Endothelial cell of umbilical vein (primary cell): ENCODE results near the gene PRG2. TPM values are rescaled to one million over a fixed set of nuclear protein-coding genes. Genes with fewer than 3 reads are reported as not detected.

ENCODE experiments used
- BruUV-seq: library from RNA; stranded (reverse); fragments of 400-500 nt; replicated peaks from 2 replicates; lab custom pipeline; 2021; lab: Mats Ljungman, UMichigan
- CTCF ChIA-PET: fragments of 300-600, 350-600 bp; sonication (Branson Sonifier 250); formaldehyde crosslinking; loops from one replicate; lab custom pipeline; 2021; ENCODE audit warnings: antibody characterized with exemption, inconsistent platforms; lab: Charles Lee
- POLR2A ChIA-PET: fragments of 300-600, 350-600 bp; sonication (Branson Sonifier 250); formaldehyde crosslinking; loops from one replicate; lab custom pipeline; 2021; ENCODE audit warnings: antibody characterized with exemption, inconsistent platforms; lab: Charles Lee
- DNase-seq: peaks from one replicate; pipeline ENCODE4 v3.0.0-alpha.2; 2011; ENCODE audit warnings: low read depth, low spot score
- FAIRE-seq: peaks from 2 replicates; lab custom pipeline; 2011; peaks lifted over from hg19 to GRCh38; lab: Jason Lieb, UNC
- H2AFZ ChIP-seq: 2 replicates; pipeline ENCODE4 v1.6.0; 2012; ENCODE audit warnings: low read depth, low read length, control low read depth, inconsistent platforms
- H3K27ac ChIP-seq: 2 replicates; pipeline ENCODE4 v1.5.1; 2011; ENCODE audit warnings: low read depth, mild to moderate bottlenecking, control low read depth, low read length, moderate library complexity; ENCODE audit not compliant: insufficient read depth
- H3K27me3 ChIP-seq, 2 experiments: 2 replicates each; pipeline versions ENCODE4 v1.6.0 to v1.6.1; 2011; ENCODE audit warnings: low read length in 2 of 2, mixed read lengths in 1 of 2; ENCODE audit not compliant: control insufficient read depth in 2 of 2, insufficient read depth in 2 of 2
- H3K36me3 ChIP-seq, 2 experiments: 2 replicates in 1 of 2; 3 replicates in 1 of 2; pipeline ENCODE4 v1.5.1; 2011; ENCODE audit warnings: low read length in 2 of 2, mild to moderate bottlenecking in 1 of 2, moderate library complexity in 1 of 2; ENCODE audit not compliant: control insufficient read depth in 2 of 2, insufficient read depth in 2 of 2; ENCODE audit errors: extremely low read depth in 1 of 2
- H3K4me1 ChIP-seq: 3 replicates; pipeline ENCODE4 v1.5.1; 2011; ENCODE audit warnings: mild to moderate bottlenecking, low read length; ENCODE audit not compliant: control insufficient read depth, insufficient read depth; ENCODE audit errors: extremely low read depth
- H3K4me2 ChIP-seq: 2 replicates; pipeline ENCODE4 v1.6.1; 2011; ENCODE audit warnings: low read length, control low read depth, mixed read lengths; ENCODE audit not compliant: insufficient read depth
- H3K4me3 ChIP-seq, 3 experiments: fragments of 200-600 bp in 1 of 3; sonication (generic), shearing (Covaris generic) in 1 of 3; replicated peaks in 1 of 3; 2 replicates each; pipeline ENCODE4 v1.5.1; 2011 to 2016; ENCODE audit warnings: control low read depth in 3 of 3, low read length in 3 of 3, mild to moderate bottlenecking in 2 of 3, inconsistent platforms in 1 of 3, low read depth in 1 of 3, moderate library complexity in 1 of 3; ENCODE audit not compliant: insufficient read depth in 1 of 3
- H3K79me2 ChIP-seq: 2 replicates; pipeline ENCODE4 v1.6.0; 2012; ENCODE audit warnings: low read length, inconsistent platforms; ENCODE audit not compliant: control insufficient read depth, insufficient read depth
- H3K9ac ChIP-seq: replicated peaks from 2 replicates; pipeline ENCODE3; 2011; ENCODE audit warnings: low read length, control low read depth; ENCODE audit not compliant: insufficient read depth; ENCODE audit errors: extremely low read depth
- H3K9me1 ChIP-seq: replicated peaks from 3 replicates; pipeline ENCODE4 v1.6.0; 2011; ENCODE audit warnings: mild to moderate bottlenecking, low read length; ENCODE audit not compliant: control insufficient read depth, insufficient read depth; ENCODE audit errors: extremely low read depth
- H3K9me3 ChIP-seq: replicated peaks from 2 replicates; pipeline ENCODE4 v1.5.1; 2012; ENCODE audit warnings: low read length, inconsistent platforms; ENCODE audit not compliant: control insufficient read depth, insufficient read depth
- H4K20me1 ChIP-seq: replicated peaks from 2 replicates; pipeline ENCODE3; 2011; ENCODE audit warnings: mild to moderate bottlenecking, low read length; ENCODE audit not compliant: control insufficient read depth, insufficient read depth; ENCODE audit errors: extremely low read depth
- CTCF ChIP-seq, 2 donors: IDR thresholded peaks; 1 replicate in 1 of 2; 2 replicates in 1 of 2; pipeline ENCODE4 v1.5.1; 2011; ENCODE audit warnings: low read length in 2 of 2, mild to moderate bottlenecking in 2 of 2, moderate library complexity in 2 of 2, control low read depth in 1 of 2, inconsistent platforms in 1 of 2, low read depth in 1 of 2; ENCODE audit not compliant: insufficient read depth in 1 of 2; ENCODE audit errors: extremely low read depth in 1 of 2
- EZH2 ChIP-seq: IDR thresholded peaks from 2 replicates; pipeline ENCODE4 v1.6.1; 2012; ENCODE audit warnings: borderline replicate concordance, low read depth, mild to moderate bottlenecking, moderate library complexity, low read length, inconsistent platforms; ENCODE audit not compliant: severe bottlenecking
- FOS ChIP-seq: IDR thresholded peaks from 2 replicates; pipeline ENCODE4 v1.6.1; 2011; ENCODE audit warnings: mild to moderate bottlenecking, low read length, moderate library complexity, borderline replicate concordance; ENCODE audit not compliant: insufficient read depth
- GATA2 ChIP-seq: IDR thresholded peaks from 2 replicates; pipeline ENCODE4 v1.7.0; 2011; ENCODE audit warnings: low read depth, mild to moderate bottlenecking, moderate library complexity, mixed read lengths, low read length; ENCODE audit not compliant: insufficient read length, insufficient read depth
- JUN ChIP-seq: IDR thresholded peaks from 2 replicates; pipeline ENCODE4 v1.6.1; 2011; ENCODE audit warnings: borderline replicate concordance, low read depth; ENCODE audit not compliant: insufficient read length, insufficient read depth
- MAX ChIP-seq: IDR thresholded peaks from 2 replicates; pipeline ENCODE4 v1.6.1; 2011; ENCODE audit not compliant: insufficient read depth, insufficient read length
- MYC ChIP-seq: IDR thresholded peaks from one replicate; pipeline ENCODE4 v1.6.1; 2011; ENCODE audit warnings: mild to moderate bottlenecking, low read depth, low read length
- POLR2A ChIP-seq: IDR thresholded peaks from 2 replicates; pipeline ENCODE4 v1.6.1; 2012; ENCODE audit warnings: low read depth, mild to moderate bottlenecking, control low read depth, low read length
- POLR2AphosphoS5 ChIP-seq: IDR thresholded peaks from 2 replicates; pipeline ENCODE4 v1.6.1; 2012; ENCODE audit warnings: low read depth, mild to moderate bottlenecking, control low read depth, low read length, moderate library complexity; ENCODE audit not compliant: insufficient read depth
- dilution Hi-C: fragments of 300-500 bp; cut with MboI; formaldehyde crosslinking; loops from one replicate; pipeline ENCODE4 v1.15.0; 2019; ENCODE audit warnings: low sequenced_read_pairs; ENCODE audit not compliant: extremely low pct_ligation_motif_present
- intact Hi-C: fragments of 100-400 bp; cut with micrococcal nuclease; formaldehyde crosslinking; loops from one replicate; pipeline ENCODE4 v1.10.0; 2022
- polyA plus RNA-seq, 4 experiments: library from polyadenylated mRNA; depleted of rRNA in 3 of 4; stranded (reverse) in 3 of 4; unstranded in 1 of 4; fragments of >200 nt; gene quantifications; 2 replicates each; pipeline versions ENCODE4 v1.2.1 to v1.2.3, GENCODE V29; 2011 to 2012; ENCODE audit warnings: missing spikeins in 1 of 4
- total RNA-seq: library from RNA; stranded (reverse); gene quantifications from 2 replicates; pipeline ENCODE4 v1.2.3, GENCODE V29; 2021

PRG2 gene
- total and polyA plus RNA-seq, 2 donors (not counting 3 experiments of a cell fraction or from before 2014, with no cell fraction given): 0.08 to 0.55 TPM

GRCh38 chr11:57386178-57386940 is 4.1 kb downstream of the PRG2 start:
- Histone ChIP-seq H3K9me1 (no peaks in the 10 kb centered on the region), H3K9me3 (no peaks in the 10 kb centered on the region), H3K4me3 (no peak overlapping the region), H3K4me1 (no peaks in the 10 kb centered on the region), H3K9ac (no peak overlapping the region), H3K27ac (no peak overlapping the region), H2AFZ (no peak overlapping the region), H3K27me3 (peaks cover 3 to 5% of the 10 kb centered on the region in 2 experiments), H3K79me2 (no peaks in the 10 kb centered on the region), H3K36me3 (no peaks in the 10 kb centered on the region), H4K20me1 (no peaks in the 10 kb centered on the region), H3K4me2 (no peak overlapping the region)
- FAIRE-seq (no peak), DNase-seq (no peak)
- ChIA-PET POLR2A (no interaction called here), CTCF (interaction anchor here (0.8 to 2.8 kb wide), 9 partner anchors 14 to 140 kb away, joined by 3 to 15 read pairs (median 4); no protein-coding TSS in a partner anchor)
- intact Hi-C loops (no loop called here), dilution Hi-C loops (no loop called here)
- no TSS peak for BruUV-seq
- TF ChIP-seq MAX: no peak
- no peak for TF ChIP-seq JUN
- no peak for TF ChIP-seq MYC
- TF ChIP-seq POLR2AphosphoS5: no peak
- TF ChIP-seq EZH2: no peak
- TF ChIP-seq CTCF (IDR thresholded peaks at IDR 0.05; ENCODE audit: extremely low read depth in 1 of 2, insufficient read depth in 1 of 2, low read depth in 1 of 2, low read length in 2 of 2): no peak
- no peak for TF ChIP-seq FOS
- no peak for TF ChIP-seq GATA2
- TF ChIP-seq POLR2A: no peak
